Measurements from ENCODE around the gene PFKFB2. TPM values are rescaled to one million over a fixed set of nuclear protein-coding genes. Genes with fewer than 3 reads are reported as not detected.

Gene PFKFB2
- total and polyA plus RNA-seq, 2 of the 8 experiments (the other 6 are each of a cell fraction or from before 2014, with no cell fraction given): 6.7 to 19.1 TPM

GRCh38 chr1:207112616-207113296 is 59.7 kb downstream of the PFKFB2 start:
- H2BK20ac ChIP-seq (ENCODE audit: low read length): no peak overlapping the region
- no peak overlapping the region for H3K4me3 ChIP-seq (ENCODE audit: extremely low read depth in 1 of 4, insufficient read depth in 2 of 4, low read depth in 3 of 4, low read length in 4 of 4)
- no peak overlapping the region for H3K9ac ChIP-seq (replicated peaks in 1 of 4; ENCODE audit: extremely low read depth in 1 of 4, low read depth in 3 of 4, low read length in 3 of 4)
- no peaks in the 10 kb centered on the region for H4K20me1 ChIP-seq (replicated peaks in 1 of 2; ENCODE audit: control insufficient read depth in 1 of 2, insufficient read depth in 2 of 2, low read length in 2 of 2)
- no peak for TF ChIP-seq SP4 (IDR thresholded peaks at IDR 0.05; ENCODE audit: low read length)
- peak; percentile 53; the same call in 1 of the 2 replicates for TF ChIP-seq YY1 (IDR thresholded peaks at IDR 0.05; ENCODE audit: low read depth, low read length)
- H3K4ac ChIP-seq (replicated peaks; ENCODE audit: insufficient read length, low read depth, low read length): no peak overlapping the region
- H3K27ac ChIP-seq (ENCODE audit: low read depth, low read length): no peak overlapping the region
- no peak overlapping the region for H3K4me2 ChIP-seq (ENCODE audit: insufficient read depth in 1 of 2, low read depth in 2 of 2, low read length in 2 of 2)
- H2BK120ac ChIP-seq (replicated peaks; ENCODE audit: low read depth, low read length): no peak overlapping the region
- FAIRE-seq (no peak), DNase-seq (ENCODE audit: low read depth in 1 of 2, low spot score in 2 of 2) (no peak)
- no peaks in the 10 kb centered on the region for H3K36me3 ChIP-seq (ENCODE audit: control insufficient read depth in 2 of 4, insufficient read depth in 4 of 4, low read length in 3 of 4)
- no peak overlapping the region for H2BK5ac ChIP-seq (ENCODE audit: low read depth, low read length)
- ChIA-PET CTCF (ENCODE audit: partially characterized antibody) (interaction anchor here (0.7 kb wide), 1 partner anchor 107 kb away, joined by 3 read pairs; no protein-coding TSS in a partner anchor), POLR2A (ENCODE audit: partially characterized antibody) (no interaction called here)
- no peaks in the 10 kb centered on the region for H3K23me2 ChIP-seq (ENCODE audit: low read depth, low read length)
- H3K18ac ChIP-seq (ENCODE audit: extremely low read depth, low read length): no peak overlapping the region
- no peak overlapping the region for H2BK15ac ChIP-seq (ENCODE audit: low read length)
- no peak overlapping the region for H3K56ac ChIP-seq (replicated peaks; ENCODE audit: insufficient read length, low read depth, low read length)
- H3K14ac ChIP-seq (ENCODE audit: insufficient read length): no peak overlapping the region
- peaks cover 0 to under 1% (median 0%) of the 10 kb centered on the region in 4 experiments; a peak in 1 of 7 replicates for H3K4me1 ChIP-seq (replicated peaks in 1 of 4; ENCODE audit: control insufficient read depth in 3 of 4, insufficient read depth in 4 of 4, low read length in 3 of 4)
- WGBS, 2 experiments (ENCODE audit: extremely low coverage in 1 of 2, insufficient coverage in 1 of 2, insufficient read length in 1 of 2, insufficient replicate concordance in 2 of 2, low coverage in 1 of 2, low lambda C conversion rate in 2 of 2, missing lambda C conversion rate in 1 of 2): 90% methylated on average over 2 of the region's 2 CpGs; no CpG with 5 or more reads in 1 of the 2 experiments
- H3K23ac ChIP-seq (ENCODE audit: insufficient read length): no peak overlapping the region
- H3K27me3 ChIP-seq (replicated peaks in 1 of 4; ENCODE audit: control insufficient read depth in 3 of 4, extremely low read depth in 1 of 4, insufficient read depth in 3 of 4, low read length in 3 of 4): no peaks in the 10 kb centered on the region
- no peaks in the 10 kb centered on the region for H3K79me2 ChIP-seq (ENCODE audit: control insufficient read depth in 1 of 2, insufficient read depth in 2 of 2, low read length in 2 of 2)
- H4K8ac ChIP-seq (ENCODE audit: extremely low read depth, insufficient read depth, low read length): no peak overlapping the region
- no peaks in the 10 kb centered on the region for H3K79me1 ChIP-seq (ENCODE audit: low read depth, low read length)
- H2AK5ac ChIP-seq (ENCODE audit: low read depth, low read length): no peak overlapping the region
- H4K91ac ChIP-seq (replicated peaks; ENCODE audit: insufficient read length, low read length): no peak overlapping the region
- H2BK12ac ChIP-seq (ENCODE audit: low read depth, low read length): no peak overlapping the region
- H4K5ac ChIP-seq (ENCODE audit: insufficient read length, low read depth, low read length): no peak overlapping the region
- peak overlapping the region; percentile 19; the same call in 1 of the 2 replicates for H2AFZ ChIP-seq (ENCODE audit: low read length)
- H3K9me3 ChIP-seq (ENCODE audit: insufficient read depth in 2 of 2, low read depth in 1 of 2, low read length in 1 of 2): no peaks in the 10 kb centered on the region

Data from H1 (cell line).